HG02852 (cell line): ENCODE results near the gene KIF3C.
"Not testable (repeated sequence)": the region's sequence is repeated elsewhere in the genome, so short reads cannot be mapped to it uniquely, and the experiment has no call there.

Source experiments
- ATAC-seq: cut with Tn5 transposase; IDR thresholded peaks from one replicate; pipeline ENCODE4 v1.9.1; 2021; ENCODE audit warnings: mild to moderate bottlenecking, moderate library complexity; ENCODE audit not compliant: unreplicated experiment

Gene KIF3C

DNA sequence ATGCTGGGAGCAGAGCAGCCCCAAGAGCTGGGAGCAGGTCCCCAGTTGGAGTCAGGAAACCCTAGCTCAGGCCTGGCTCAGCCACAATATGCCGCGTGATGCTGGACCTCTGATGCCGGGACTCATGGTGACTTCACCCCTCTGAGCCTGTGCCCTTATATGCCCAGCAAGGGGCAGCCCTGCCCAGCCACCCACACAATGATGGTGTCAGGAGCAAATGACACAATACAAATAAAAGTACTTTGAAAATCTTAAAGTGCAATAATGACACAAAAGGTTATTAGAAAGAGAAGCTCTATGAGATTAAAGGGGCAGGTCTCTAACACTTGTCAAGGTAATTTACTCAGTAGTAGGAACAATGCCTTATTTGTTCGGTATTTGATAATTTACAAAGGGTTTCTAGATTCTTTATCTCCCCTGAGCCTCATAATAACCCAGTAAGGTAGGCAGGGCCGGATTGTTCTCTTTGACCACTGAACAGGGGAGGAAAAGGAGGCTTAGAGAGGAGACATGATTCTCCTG, 18.3 kb upstream of the KIF3C start:
- no peak for ATAC-seq

DNA sequence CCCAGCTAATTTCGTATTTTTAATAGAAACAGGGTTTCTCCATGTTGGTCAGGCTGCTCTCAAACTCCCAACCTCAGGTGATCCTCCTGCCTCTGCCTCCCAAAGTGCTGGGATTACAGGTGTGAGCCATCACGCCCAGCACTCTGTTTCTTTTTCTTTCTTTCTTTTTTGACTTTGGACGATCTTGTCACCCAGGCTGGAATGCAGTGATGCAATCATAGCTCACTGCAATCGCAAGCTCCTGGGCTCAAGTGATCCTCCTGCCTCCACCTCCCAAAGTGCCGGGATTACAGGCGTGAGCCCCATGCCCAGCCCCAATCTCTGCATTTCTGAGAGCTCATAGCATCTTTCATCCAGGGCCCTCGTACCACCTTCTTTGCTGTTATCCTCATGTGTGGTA, 17.1 kb upstream of the KIF3C start:
- not testable (repeated sequence) for ATAC-seq

DNA sequence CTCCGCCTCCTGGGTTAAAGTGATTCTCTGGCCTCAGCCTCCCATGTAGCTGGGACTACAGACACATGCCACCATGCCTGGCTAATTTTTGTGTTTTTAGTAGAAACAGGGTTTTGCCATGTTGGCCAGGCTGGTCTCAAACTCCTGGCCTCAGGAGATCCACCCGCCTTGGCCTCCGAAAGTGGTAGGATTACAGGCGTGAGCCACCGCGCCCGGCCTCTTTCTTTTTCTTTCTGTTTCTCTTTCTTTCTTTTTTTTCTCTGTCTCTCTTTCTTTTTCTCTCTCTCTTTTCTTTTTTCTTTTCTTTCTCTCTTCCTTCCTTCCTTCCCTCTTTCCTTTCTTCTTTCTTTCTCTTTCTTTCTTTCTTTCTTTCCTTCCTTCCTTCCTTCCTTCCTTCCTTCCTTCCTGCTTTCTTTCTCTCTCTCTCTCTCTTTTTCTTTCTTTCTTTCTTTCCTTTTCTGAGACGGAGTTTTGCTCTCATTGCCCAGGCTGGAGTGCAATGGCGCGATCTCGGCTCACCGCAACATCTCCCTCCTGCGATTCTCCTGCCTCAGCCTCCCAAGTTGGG, 16.6 kb upstream of the KIF3C start:
- not testable (repeated sequence) for ATAC-seq

DNA sequence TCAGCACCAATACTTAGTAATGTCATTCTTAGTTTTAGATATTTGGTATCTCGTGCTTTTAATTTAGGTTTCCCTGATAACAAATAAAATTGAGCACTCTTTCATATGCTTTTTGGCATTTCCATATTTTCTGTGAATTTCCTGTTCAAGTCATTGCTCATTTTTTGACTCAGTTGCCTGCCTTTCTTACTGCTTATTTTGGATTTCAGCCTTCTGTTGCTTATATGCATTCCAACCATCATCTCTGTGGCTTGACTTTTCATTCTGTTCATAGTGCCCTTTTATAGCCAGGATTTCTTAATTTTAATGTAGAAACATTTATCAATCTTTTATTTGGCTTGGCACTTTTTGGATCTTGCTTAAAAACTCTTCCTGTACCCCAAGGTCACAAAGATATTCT, 14.5 kb upstream of the KIF3C start:
- ATAC-seq: no peak

DNA sequence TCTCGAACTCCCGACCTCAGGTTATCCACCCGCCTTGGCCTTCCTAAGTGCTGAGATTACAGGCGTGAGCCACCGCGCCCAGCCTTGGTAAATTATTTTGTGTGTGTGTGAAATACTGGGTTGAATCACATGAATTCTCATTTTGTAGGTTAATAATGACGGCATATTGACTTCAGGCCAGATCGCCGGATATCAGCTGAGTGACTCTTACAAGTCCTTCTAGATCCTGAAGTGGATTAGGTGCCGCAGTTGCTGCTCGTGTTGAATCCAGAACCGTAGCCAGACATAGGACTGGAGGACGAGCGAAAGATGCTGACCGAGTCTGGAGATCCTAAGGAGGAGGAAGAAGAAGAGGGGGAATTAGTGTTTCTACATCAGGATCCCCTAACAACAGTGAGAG, 12.2 kb upstream of the KIF3C start:
- ATAC-seq: no peak

DNA sequence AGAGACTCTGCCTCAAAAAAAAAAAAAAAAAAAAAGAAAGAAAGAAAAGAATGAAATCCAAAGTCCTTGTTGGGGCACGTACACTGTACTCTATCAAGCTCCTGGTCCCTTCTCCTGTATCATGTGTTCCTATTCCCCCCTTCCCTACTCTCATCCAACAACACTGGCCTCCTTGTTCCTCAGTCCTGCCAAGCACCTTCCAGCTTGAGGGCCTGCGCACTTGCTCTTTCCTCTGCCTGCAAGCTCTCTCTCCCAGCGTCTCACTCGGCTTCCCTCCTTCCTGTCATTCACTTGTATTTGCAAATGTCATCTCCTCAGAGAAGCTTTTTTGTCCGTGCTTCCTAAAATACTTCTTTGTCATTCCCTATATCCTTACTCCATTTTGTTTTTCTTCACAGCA, 10.8 kb upstream of the KIF3C start:
- ATAC-seq: no peak

DNA sequence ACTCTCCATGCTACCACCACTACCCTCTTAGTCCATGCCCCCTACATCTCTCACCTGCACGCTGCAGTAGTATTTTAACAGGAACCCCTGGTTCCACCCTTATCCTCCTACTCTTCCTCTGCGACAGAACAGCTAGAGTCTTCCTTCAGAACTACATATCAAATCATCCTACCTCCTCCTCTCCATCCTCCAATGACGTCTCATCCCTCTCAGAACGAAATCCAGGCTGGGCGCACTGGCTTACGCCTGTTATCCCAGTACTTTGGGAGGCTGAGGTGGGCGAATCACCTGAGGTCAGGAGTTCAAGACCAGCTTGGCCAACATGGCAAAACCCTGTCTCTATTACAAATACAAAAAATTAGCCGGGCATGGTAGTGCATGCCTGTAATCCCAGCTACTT, 10.3 kb upstream of the KIF3C start:
- ATAC-seq: no peak

DNA sequence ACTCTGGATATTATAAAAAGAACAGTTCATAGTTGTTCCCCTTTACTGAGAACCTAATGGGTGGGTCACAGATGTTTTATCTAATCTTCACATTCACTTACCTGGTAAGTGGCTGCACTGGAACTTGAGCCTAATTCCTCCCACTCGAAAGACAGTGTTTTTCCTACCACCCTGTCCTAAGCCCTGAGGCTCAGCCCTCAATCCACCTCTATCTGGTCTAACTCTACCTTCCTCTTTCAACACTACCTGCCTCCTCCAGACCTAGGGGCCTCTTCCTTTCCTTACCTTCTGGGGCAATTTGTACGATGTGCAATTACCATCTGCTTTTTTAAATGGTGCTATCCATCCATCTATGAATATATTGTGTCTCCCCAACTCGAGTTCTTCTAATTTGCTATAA, 9.7 kb upstream of the KIF3C start:
- ATAC-seq: no peak

DNA sequence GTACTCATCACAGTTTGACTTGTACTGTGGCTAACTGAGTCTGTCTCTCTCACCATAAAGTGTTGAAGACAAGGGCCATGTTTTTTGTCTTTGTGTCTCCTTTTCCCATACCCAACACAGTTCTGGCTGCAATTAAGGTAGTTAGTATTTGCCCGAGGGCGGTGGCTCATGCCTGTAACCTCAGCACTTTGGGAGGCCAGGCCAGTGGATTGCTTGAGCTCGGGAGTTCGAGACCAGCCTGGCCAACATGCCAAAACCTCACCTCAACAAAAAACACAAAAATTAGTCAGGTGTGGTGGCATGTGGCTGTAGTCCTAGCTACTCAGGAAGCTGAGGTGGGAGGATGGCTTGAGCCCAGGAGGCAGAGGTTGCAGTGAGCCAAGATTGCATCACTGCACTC, 6.9 kb upstream of the KIF3C start:
- ATAC-seq: no peak

DNA sequence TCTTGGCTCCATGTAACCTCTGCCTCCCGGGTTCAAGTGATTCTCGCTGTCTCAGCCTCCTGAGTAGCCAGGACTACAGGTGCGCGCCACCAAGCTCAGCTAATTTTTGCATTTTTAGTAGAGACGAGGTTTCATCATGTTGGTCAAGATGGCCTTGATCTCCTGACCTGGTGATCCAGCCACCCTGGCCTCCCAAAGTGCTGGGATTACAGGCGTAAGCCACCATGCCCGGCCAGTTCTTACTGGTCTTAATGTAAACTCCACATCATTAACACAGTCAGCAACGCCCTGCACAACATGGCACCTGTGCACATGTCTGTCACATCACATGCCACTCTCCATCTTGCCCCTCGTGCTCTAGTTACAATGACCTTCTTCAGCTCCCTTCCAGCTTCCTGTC, 5.8 kb upstream of the KIF3C start:
- ATAC-seq: no peak

DNA sequence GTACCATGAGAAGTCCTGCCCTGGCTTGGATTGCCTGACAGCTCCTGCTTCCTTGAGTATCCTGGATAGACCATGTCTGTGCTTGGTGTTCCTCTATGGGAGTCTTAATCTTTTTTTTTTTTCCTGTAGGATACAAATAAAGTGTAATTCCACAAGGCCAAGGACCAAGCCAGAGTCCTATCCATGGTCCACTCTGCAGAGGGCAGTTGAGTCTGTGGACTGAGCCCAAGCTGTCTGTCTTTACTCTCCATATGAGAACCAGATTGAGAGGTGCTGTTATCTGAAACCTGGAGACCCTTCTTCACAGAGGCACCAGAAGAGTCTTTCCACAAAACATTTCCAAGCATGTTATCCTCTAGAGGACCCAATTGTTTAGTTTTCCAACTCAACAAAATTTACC, 1.4 kb upstream of the KIF3C start:
- ATAC-seq: no peak

DNA sequence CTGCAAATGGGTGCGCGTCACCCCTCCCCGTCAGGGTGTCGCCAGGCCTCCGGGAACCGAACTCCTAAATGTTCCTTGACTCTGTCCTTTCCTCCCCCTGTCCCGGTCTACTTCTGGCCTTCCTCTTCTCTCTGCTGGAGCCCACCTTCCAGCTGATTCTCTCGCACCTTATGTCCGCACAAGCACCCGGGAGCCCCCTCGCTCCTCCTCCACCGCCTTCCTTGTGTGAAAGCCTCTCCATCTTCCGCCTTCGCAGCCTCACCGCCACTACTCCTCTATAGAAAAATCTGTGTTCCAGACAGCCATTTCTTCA, 627 bp upstream of the KIF3C start:
- ATAC-seq: no peak

DNA sequence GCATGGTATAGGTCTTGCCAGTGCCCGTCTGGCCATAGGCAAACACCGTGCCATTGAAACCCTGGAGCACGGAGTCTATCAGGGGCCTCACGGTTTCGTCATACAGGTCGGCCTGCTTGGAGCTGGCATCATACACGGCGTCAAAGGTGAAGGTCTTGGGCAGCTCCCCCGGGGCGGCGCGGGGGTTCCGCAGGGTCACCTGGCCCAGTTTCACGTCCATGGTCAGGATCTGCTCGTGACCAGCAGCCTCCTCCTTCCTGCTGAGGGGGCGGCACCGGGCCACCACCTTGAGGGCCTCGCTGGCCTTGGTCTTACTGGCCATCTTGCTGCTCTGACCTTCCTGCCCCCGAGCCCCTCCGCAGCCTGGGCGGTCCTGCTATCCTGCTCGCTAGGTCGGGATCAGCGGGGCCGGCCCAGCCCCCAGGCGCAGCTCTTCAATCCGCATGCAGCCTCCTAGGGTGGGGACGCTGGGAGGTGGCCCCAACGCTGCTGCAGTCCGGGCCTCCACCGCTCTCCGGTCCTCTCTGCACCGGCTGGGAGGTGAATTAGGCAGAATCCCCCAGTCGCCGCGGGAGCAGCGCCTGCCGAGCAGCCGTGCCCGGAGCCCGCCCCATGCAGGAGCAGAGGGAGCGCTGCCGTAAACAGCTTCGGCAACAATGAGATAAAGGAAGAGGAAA, 563 bp downstream of the KIF3C start:
- ATAC-seq: no peak

DNA sequence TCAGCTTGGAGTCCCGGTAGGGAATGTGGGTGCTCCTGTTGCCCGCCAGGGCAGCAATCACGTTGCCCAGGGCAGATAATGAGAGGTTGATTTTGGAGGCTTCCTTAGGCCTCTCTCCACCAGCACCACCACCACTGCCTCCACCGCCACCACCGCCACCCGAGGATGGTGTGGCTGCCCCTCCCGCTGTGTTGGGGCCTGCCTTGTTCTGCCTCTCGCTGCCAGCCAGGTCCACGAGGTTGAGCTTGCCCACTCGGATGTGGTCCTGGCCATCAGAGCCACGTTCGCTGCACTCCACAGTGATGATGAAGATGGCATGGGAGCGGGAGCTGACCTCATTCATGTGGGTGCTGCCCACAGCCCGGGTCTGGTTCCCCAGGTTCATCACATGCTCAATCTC, 1.3 kb downstream of the KIF3C start:
- no peak for ATAC-seq

DNA sequence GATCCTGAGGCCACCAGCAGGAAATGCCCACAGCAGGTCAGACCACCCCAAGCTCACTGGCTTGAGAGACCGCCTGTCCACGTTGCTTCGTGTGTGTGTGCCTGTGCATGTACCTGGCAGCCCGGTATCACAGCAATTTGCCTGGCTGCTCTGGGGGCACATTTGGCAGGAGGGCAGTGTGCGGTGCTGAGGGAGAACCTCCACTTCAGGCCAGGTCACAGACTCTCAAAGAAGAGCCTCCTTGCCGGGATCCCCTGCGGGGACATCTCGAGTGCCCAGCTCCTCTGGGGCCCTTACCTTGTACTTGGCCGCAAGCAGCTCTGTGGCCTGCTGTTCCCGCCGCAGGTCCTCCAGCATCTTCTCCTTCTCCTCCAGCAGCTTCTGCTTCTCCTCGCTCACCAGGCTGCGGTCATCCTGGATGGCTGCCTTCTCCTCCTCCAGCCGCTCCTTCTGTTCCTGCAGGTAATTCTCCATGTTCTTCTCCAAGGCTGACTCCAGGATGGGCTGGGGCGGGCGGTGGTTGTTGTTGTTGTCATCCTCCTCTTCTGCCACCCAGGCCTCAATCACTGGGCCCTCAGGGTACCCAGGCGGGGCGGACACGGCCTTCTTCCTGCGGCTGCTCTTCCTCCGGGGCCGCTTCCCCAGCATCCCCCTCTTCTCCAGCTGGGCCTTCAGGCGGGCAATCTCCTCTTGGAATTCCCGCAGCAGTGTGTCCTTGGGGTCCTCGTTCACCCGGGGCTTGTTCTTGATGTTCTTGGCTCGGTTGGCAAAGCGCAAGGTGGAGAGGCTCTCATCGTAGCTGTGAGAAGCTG, 2.0 kb downstream of the KIF3C start:
- no peak for ATAC-seq

DNA sequence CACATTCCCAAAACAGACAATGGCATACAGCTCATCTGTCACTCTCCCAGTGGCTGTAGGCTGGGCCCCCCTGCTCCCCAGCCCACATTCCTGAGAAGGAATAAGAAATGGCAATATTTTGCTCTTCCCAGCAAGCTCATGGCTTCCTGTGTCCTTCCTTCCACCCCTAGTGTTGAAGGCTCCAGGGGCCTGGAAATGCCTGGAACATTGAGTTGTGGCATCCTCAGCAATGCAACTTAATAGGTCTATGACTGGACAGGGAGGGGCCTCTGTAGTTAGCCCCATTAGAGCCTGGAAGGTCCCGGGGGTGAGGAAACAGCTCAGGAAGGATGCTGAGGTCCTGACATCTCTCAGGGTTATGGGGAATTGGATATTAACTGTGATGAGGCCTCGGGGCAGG, 3.3 kb downstream of the KIF3C start:
- ATAC-seq: no peak

DNA sequence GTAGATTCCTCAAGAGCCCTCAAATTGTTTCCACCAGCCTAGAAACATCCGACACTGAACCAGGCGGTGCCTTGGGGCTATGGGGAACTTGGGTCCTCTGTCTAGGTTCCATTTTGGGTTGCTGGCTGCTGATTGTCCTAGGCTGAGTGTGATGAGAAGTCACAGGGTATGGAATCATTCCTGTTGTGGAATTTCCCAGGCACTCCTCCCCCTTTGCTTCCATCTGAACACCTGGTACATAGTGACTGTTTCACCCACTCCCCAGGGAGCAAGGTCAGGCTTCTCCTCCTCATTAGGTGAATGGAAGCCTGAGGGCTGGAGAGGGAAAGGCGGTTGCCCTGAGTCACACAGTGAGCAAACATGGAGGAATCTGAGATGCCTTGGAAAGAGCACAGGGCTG, 4.5 kb downstream of the KIF3C start:
- ATAC-seq: no peak

DNA sequence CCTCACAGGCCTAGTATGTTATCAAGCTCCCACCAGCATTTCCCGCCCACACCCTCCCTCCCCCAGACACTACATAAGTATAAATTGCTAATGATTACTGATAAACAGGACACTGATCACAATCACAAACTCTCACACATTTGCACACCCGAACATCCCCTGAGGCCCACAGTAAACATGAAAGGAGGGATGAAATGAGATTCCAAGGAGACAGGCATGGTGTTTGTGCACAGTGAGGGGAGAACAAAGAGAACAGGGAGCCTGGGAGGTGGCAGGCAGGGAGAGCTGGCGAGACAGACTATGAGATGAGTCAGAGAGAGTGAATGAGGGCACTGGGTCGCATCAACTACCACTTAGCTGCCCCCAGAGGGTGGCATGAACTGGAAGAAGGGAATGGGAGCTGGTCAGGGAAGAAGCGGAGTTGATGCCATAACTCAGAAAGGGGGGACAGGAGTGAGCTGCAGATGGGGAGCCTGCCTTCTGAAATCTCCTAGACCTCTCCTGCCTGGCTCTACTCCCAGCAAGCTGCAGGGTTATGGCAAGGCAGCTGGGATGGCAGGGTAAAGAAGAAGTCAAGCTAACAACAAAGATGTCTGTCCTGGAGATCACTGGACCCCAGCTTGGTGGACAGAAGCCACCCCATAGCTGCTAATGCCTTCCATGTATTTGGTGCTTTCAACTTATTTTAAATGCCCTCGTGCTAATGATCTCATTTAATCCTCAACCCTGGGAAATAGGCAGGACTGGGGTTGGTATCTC, 5.1 kb downstream of the KIF3C start:
- ATAC-seq: no peak

DNA sequence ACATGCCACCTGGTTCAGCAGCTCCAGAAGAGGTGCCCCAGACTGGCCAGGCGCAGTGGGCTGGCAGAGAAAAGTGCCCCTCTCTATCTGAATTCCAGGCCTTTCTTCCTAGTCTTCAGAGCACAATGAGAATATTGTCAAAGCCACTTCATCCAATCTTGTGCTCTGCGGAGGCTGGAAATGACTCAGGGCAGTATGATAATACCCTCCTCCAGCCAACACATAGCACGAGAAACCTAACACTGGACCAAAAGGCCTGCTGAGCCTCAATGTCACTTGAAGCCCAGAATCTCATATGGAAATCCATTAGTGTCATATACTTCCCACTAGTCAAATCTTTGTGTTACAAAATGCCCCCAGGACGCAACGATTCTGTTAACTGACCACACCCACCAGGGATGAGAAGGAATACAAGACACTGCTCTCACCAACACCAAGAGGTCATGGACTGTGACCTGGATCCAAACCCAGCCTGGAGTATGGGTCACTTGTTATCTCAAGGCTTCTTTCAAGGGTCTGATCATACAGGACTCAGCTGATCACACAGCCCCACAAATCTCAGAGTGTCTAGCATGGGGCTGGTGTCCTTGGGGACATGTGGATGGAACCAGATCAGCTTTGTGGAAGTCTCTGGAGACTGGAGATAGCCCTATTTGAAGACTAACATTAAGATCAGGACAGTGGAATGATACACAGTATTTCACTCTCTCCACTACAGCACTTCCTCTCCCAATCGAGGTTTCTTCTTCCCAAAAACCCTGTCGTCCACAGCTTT, 10.1 kb downstream of the KIF3C start:
- no peak for ATAC-seq

DNA sequence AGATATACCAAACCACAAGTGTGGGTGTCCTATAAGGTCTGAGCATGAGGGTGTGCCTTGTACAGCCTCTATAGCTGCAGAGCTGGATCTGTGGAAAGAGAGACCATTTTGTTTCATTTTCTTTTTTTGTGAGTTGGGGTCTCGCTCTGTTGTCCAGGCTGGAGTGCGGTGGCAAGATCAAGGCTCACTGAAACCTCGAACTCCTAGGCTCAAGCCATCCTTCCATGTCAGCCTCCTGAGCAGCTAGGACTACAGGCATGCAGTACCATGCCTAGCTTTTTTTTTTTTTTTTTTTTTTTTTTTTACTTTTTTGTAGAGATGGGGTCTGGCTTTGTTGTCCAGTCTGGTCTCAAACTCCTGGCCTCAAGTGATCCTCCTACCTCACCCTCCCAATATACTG, 10.7 kb downstream of the KIF3C start:
- no peak for ATAC-seq
